Lung (tissue), 12 donors: ENCODE results near the gene PPP2R5B. TPM values are rescaled to one million over a fixed set of nuclear protein-coding genes. Genes with fewer than 3 reads are reported as not detected.

Experiments used
- ATAC-seq: fragments of 200-7000 bp; cut with Tn5 transposase; one replicate; pipeline ENCODE4 v1.9.1; 2020; ENCODE audit warnings: moderate number of reproducible peaks; ENCODE audit not compliant: insufficient read depth, low FRiP score
- DNase-seq, 3 donors: peaks; one replicate each; pipeline ENCODE4 v3.0.0-alpha.2; 2013 to 2017
- H3K27ac ChIP-seq, 2 donors: one replicate each; pipeline ENCODE4 v1.5.1; 2013; ENCODE audit warnings: mild to moderate bottlenecking in 2 of 2, moderate library complexity in 2 of 2, control low read depth in 1 of 2, inconsistent platforms in 1 of 2, low read depth in 1 of 2, low read length in 1 of 2
- H3K27me3 ChIP-seq, 3 donors: one replicate each; pipeline ENCODE4 v1.5.1; 2013; ENCODE audit warnings: low read length in 2 of 3; ENCODE audit not compliant: control insufficient read depth in 3 of 3, insufficient read depth in 3 of 3
- H3K36me3 ChIP-seq, 4 donors: one replicate each; pipeline ENCODE4 v1.5.1; 2013; ENCODE audit warnings: low read length in 4 of 4, mild to moderate bottlenecking in 1 of 4, moderate library complexity in 1 of 4; ENCODE audit not compliant: control insufficient read depth in 4 of 4, insufficient read depth in 4 of 4
- H3K4me1 ChIP-seq, 5 donors: one replicate each; pipeline ENCODE4 v1.5.1; 2013; ENCODE audit warnings: low read length in 5 of 5, mild to moderate bottlenecking in 2 of 5, moderate library complexity in 1 of 5; ENCODE audit not compliant: control insufficient read depth in 5 of 5, insufficient read depth in 5 of 5
- H3K4me3 ChIP-seq: one replicate; pipeline ENCODE4 v1.5.1; 2013; ENCODE audit warnings: mild to moderate bottlenecking, control low read depth, moderate library complexity
- H3K9ac ChIP-seq, 2 donors: one replicate each; pipeline ENCODE4 v1.5.1; 2013; ENCODE audit warnings: low read length in 2 of 2, control low read depth in 1 of 2; ENCODE audit not compliant: insufficient read depth in 1 of 2
- H3K9me3 ChIP-seq, 4 donors: one replicate each; pipeline ENCODE4 v1.5.1; 2013; ENCODE audit warnings: low read length in 3 of 4, mild to moderate bottlenecking in 1 of 4, moderate library complexity in 1 of 4; ENCODE audit not compliant: control insufficient read depth in 4 of 4, insufficient read depth in 3 of 4
- CTCF ChIP-seq: IDR thresholded peaks from 2 replicates; pipeline ENCODE4 v1.5.1; 2012; ENCODE audit warnings: mild to moderate bottlenecking; ENCODE audit errors: control extremely low read depth, extremely low read depth
- WGBS, 2 donors: extraction: QIAGEN DNeasy Blood & Tissue Kit; methylation state at CpG; one replicate each; pipeline ENCODE4 v1.1.7; 2013; 5-methylcytosine and 5-hydroxymethylcytosine counted together
- polyA plus RNA-seq, 2 donors: library from polyadenylated mRNA; stranded (reverse); fragments of 200-250 nt; gene quantifications; one replicate each; pipeline ENCODE4 v1.2.1, GENCODE V29; 2013
- total RNA-seq, 2 donors: library from RNA; depleted of rRNA in 1 of 2; stranded (reverse); fragments of >200 nt in 1 of 2; gene quantifications; one replicate each; pipeline ENCODE4 v1.2.1, GENCODE V29; 2014 to 2021
- donor health status: control.
- donor health status: control.
- donor health status: Bipolar disorder and iron deficiency.
- donor health status: healthy.
- donor health status: DM: yes; HTN: yes; CAD: no.

Gene PPP2R5B
- total and polyA plus RNA-seq, 4 donors: 9.8 to 27.8 (median 17.3) TPM

- no peaks in the 10 kb centered on the region for H3K9me3 ChIP-seq
- H3K9ac ChIP-seq: no peak overlapping the region
- peaks cover 0 to 7% (median 3%) of the 10 kb centered on the region in 5 donors for H3K4me1 ChIP-seq
- H3K36me3 ChIP-seq: peaks cover 0 to 32% (median 5%) of the 10 kb centered on the region in 4 donors
- H3K27me3 ChIP-seq: no peaks in the 10 kb centered on the region
- DNase-seq (no peak), ATAC-seq (no peak)
- H3K4me3 ChIP-seq: no peak overlapping the region
- TF ChIP-seq CTCF: no peak
- no peak overlapping the region for H3K27ac ChIP-seq
- 88 to 89% methylated on average over 10 of the region's 10 CpGs for WGBS, 2 donors
Measured at GRCh38 chr11:64892838-64893193, 31.7 kb upstream of the PPP2R5B start.

- TF ChIP-seq CTCF: no peak
- Histone ChIP-seq H3K27ac (no peak overlapping the region), H3K9me3 (no peaks in the 10 kb centered on the region), H3K4me3 (no peak overlapping the region), H3K4me1 (peaks cover 0 to 3% (median 0%) of the 10 kb centered on the region in 5 donors), H3K27me3 (no peaks in the 10 kb centered on the region), H3K36me3 (peaks cover 0 to 39% (median 8%) of the 10 kb centered on the region in 4 donors), H3K9ac (no peak overlapping the region)
- 67 to 71% methylated on average over 25 of the region's 25 CpGs for WGBS, 2 donors
- DNase-seq (no peak), ATAC-seq (no peak)
Measured at GRCh38 chr11:64893194-64894069, 31.1 kb upstream of the PPP2R5B start.

- Histone ChIP-seq H3K27ac (no peak overlapping the region), H3K36me3 (peaks cover 0 to 45% (median 9%) of the 10 kb centered on the region in 4 donors), H3K9ac (no peak overlapping the region), H3K27me3 (no peaks in the 10 kb centered on the region), H3K4me1 (peaks cover 0 to 3% (median 0%) of the 10 kb centered on the region in 5 donors), H3K9me3 (no peaks in the 10 kb centered on the region), H3K4me3 (no peak overlapping the region)
- ATAC-seq (peak; percentile 82), DNase-seq (peak; percentile 58 to 74 (median 70))
- WGBS, 2 donors: 37 to 46% methylated on average over 14 of the region's 14 CpGs
- TF ChIP-seq CTCF: peak; percentile 83
Measured at GRCh38 chr11:64894070-64894811, 30.2 kb upstream of the PPP2R5B start.
